Epithelial cell of esophagus (primary cell): ENCODE data around the gene DSCAM.

Experiments
- DNase-seq: peaks from one replicate; pipeline ENCODE4 v3.0.0; 2010; ENCODE audit warnings: low read depth
- H3K4me3 ChIP-seq: 2 replicates; pipeline ENCODE4 v1.5.1; 2011; ENCODE audit warnings: mild to moderate bottlenecking, low read length, control low read depth
- TF ChIP-seq, protein P1 (sequence below): IDR thresholded peaks from 2 replicates; pipeline ENCODE4 v1.5.1; 2011; ENCODE audit warnings: low read depth, mild to moderate bottlenecking, low read length, control low read depth, inconsistent platforms; ENCODE audit not compliant: insufficient read depth; ENCODE audit errors: missing control alignments

Gene DSCAM

GRCh38 chr21:40863839-40864238 is 16.9 kb upstream of the DSCAM start:
- TF ChIP-seq, protein P1, sequence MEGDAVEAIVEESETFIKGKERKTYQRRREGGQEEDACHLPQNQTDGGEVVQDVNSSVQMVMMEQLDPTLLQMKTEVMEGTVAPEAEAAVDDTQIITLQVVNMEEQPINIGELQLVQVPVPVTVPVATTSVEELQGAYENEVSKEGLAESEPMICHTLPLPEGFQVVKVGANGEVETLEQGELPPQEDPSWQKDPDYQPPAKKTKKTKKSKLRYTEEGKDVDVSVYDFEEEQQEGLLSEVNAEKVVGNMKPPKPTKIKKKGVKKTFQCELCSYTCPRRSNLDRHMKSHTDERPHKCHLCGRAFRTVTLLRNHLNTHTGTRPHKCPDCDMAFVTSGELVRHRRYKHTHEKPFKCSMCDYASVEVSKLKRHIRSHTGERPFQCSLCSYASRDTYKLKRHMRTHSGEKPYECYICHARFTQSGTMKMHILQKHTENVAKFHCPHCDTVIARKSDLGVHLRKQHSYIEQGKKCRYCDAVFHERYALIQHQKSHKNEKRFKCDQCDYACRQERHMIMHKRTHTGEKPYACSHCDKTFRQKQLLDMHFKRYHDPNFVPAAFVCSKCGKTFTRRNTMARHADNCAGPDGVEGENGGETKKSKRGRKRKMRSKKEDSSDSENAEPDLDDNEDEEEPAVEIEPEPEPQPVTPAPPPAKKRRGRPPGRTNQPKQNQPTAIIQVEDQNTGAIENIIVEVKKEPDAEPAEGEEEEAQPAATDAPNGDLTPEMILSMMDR, result no peak
- no peak overlapping the region for H3K4me3 ChIP-seq
- no peak for DNase-seq

DNA sequence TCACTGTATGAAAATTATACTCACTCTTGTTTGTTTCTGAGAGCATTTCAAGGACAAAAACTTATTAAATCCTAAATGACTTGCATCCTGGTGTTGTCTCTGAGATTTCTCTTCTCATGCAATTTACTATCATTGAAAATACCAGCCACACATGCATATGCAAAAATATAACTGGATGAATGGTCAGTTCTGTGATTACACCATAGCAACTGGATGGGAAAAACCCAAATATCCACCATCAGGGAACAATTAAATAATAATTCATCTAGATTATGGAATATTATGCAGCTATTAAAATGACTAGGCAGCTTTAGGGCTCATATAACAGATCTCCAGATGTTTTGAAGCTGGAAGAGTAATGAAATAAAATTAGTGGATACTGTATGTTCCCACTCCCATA is 11.6 kb upstream of the DSCAM start:
- TF ChIP-seq, protein P1, result no peak
- DNase-seq, result no peak
- H3K4me3 ChIP-seq, result no peak overlapping the region

DNA sequence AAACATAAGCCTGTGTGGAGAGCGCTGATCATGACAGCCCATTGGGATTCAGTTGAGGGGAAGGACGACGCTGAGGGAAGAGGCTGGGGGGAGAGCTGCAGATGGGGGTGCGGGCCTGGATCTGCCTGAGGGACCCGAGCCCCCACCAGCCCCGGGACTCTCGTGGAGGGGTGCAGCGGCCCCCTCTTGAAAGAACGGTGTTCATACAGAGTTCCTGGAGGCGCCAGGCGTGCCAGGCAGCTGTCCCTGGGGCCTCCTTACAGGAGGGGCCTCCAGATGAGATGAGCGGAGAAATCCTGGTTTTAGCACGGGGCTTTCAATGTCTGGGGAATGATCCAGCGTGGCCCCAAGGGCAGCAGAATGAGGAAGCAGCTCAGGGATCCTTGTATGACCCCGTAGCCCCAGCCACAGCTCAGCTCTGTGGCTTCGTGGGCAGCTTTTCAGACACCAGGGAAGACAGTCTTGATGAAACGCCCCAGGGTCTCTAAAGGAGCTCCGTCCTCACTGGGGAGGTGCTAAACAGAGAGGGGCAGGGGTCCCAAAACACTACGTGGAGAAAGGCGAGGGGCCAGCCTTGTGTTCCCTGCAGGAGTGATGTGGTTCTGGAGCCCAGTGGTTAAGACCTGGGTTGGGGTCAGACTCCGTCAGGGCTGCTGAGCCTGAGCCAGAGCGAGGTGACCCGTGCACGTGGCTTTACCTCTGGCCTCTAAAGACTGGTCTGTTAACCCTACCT is 7.2 kb upstream of the DSCAM start:
- DNase-seq, result no peak
- no peak overlapping the region for H3K4me3 ChIP-seq
- TF ChIP-seq, protein P1, result no peak

- DNase-seq, result no peak
- H3K4me3 ChIP-seq, result no peak overlapping the region
- TF ChIP-seq, protein P1, result no peak
Measured at GRCh38 chr21:40852563-40852962, 5.6 kb upstream of the DSCAM start.

DNA sequence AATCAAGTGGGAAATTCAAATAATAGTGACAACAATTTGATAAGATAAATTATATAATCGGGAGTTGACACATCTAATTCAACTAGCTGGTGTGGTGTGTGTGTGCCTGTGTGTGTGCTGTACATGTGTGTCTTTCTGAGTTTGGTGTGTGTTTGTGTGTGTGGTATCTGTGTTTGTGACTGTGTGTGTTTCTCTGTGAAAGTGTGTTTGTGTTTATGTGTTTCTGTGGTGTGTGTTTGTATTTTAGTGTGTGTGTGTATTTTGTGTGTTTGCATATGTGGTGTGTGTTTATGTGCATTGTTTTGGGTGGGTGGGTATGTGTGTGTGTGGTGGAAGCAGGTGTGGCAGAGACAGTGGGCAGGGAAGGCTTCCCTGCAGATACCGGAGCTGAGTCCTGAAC is 4.8 kb upstream of the DSCAM start:
- TF ChIP-seq, protein P1, result no peak
- H3K4me3 ChIP-seq, result no peak overlapping the region
- DNase-seq, result no peak

- TF ChIP-seq, protein P1, result no peak
- DNase-seq, result peak; percentile 74
- no peak overlapping the region for H3K4me3 ChIP-seq
Measured at GRCh38 chr21:40850071-40850470, 3.1 kb upstream of the DSCAM start.

DNA sequence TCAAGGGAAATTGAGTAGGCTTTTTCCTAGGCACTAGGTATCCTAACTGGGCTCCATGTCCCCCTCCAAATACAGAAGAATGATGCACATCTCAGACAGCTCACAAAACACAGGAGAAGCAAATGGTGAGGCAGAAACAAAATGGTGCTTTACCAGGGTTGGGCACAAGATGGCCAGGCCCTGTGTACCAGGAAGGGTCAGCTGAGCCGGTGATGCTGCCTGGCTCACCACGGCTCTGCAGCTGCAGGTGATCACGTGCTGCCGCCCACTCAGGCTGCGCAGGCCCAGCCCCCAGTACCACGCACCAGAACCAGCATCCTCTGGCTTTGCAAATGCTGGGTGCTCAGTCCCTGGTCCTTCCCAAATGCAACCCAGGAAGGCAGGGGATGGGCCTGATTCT is 993 bp upstream of the DSCAM start:
- H3K4me3 ChIP-seq, result no peak overlapping the region
- no peak for DNase-seq
- TF ChIP-seq, protein P1, result no peak
